DMS114 treated with DMSO at 0.1 percent for 48 hours (cell line): ENCODE measurements around the gene CELA2B.

Source experiments
- DNase-seq: peaks from one replicate; lab custom pipeline; 2025; ENCODE audit not compliant: unreplicated experiment; lab: John Stamatoyannopoulos, UW

CELA2B gene

GRCh38 chr1:15524021-15524282, 48.0 kb downstream of the CELA2B start, which contains the start of gene CASP9:
Gene CASP9, minus strand, starts transcription at chr1:15524215. Its CDS starts 15 bp downstream, at chr1:15524200.
- no peak for DNase-seq

- peak; percentile 89 for DNase-seq
Observed at GRCh38 chr1:15524283-15525049, 48.6 kb downstream of the CELA2B start.

- DNase-seq, result peak; percentile 93
Observed at GRCh38 chr1:15525050-15526020, 49.4 kb downstream of the CELA2B start.

- DNase-seq, result no peak
Observed at GRCh38 chr1:15526021-15526489, 50.2 kb downstream of the CELA2B start.

DNA sequence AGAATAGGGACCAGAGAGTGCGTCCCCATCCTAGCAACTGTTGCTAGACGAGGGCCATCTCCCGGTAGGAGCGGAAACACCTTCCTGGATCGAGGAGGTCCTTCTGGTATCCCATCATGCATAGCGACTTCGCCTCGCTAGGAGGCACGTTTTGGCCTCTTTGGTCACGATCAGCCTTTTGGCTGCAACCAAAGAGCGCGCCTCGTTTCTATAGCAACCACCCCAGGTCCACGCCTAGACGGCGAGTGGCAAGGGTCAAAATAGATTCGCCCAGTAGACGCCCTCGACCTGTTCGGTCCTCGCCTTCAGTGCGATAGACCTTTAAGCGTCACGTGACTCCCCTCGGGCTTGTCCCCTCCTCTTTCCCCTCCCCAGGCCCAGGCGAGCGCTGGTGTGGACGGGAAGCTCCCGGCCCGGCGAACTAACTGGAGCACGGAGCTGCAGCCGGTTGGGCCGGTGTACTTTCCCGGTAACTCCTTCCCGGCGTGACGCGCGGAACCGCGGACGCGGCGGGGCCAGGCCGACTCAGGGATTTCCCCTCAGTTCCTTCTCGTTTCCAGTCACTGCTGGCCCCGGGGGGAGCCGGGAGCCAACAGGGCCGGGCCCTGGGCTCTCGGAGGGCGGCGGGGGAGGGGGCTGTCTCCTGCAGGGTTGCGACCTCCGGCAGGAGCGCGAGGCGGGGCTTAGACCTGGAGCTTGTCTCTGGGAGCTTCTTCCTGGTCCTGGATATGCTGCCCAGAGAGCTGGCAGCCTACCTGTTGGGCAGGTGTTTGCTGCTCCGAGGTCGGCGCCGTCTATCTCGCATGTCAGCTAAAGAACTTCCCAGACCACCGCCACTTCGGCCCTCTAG, 50.8 kb downstream of the CELA2B start, which contains the start of gene DNAJC16:
Gene DNAJC16, plus strand, starts transcription at position 359 of the 850 bp plus-strand sequence. CDS start 2,258 bp downstream, outside the sequence.
- peak; percentile 97 for DNase-seq

DNA sequence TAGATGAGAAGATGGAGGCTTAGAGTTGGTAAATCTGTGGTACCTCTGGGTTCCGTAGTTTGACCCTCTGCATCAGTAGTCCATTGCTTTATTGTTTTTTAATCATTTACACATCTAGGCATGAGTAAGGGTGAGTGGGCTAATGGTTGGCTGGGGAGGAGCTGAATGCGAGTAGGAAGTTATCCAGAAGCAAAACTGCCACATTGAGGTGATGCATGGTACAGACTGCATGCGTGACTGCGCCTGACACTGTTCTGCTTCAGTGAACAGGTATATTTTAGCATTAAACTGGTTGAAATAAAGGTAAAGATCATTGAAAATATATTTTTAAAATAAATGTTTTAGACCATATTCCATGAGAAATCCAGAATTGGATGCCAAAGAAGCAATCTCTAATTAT, 55.1 kb downstream of the CELA2B start:
- DNase-seq, result no peak

- no peak for DNase-seq
Observed at GRCh38 chr1:15531682-15532081, 55.8 kb downstream of the CELA2B start.

- DNase-seq, result no peak
Observed at GRCh38 chr1:15538771-15539170, 62.9 kb downstream of the CELA2B start.

GRCh38 chr1:15540186-15540585, 64.3 kb downstream of the CELA2B start:
- no peak for DNase-seq
